Endometrial microvascular endothelial cells (primary cell): Measurements from ENCODE around the gene UPK1B. TPM values are rescaled to one million over a fixed set of nuclear protein-coding genes. Genes with fewer than 3 reads are reported as not detected.
"Not testable (repeated sequence)": the region's sequence is repeated elsewhere in the genome, so short reads cannot be mapped to it uniquely, and the experiment has no call there.

Experiments used
- in situ Hi-C: cut with HindIII; loops from 2 replicates; pipeline ENCODE4 v1.10.0; 2017; ENCODE audit warnings: low sequenced_read_pairs, low pct_unique_long_range_greater_than_20kb; ENCODE audit errors: inconsistent ontology term
- total RNA-seq: library from RNA; depleted of rRNA; stranded (reverse); fragments of >200 nt; gene quantifications from one replicate; pipeline ENCODE4 v1.2.3, GENCODE V29; 2015; ENCODE audit errors: inconsistent ontology term

UPK1B gene
- total RNA-seq, 1 donor from 2014 or later, result not detected

- in situ Hi-C loops, result no loop called here
Measured at GRCh38 chr3:119240591-119241434, 67.4 kb downstream of the UPK1B start, which contains the start of gene B4GALT4. TSS of gene B4GALT4 (minus strand) at chr3:119240878. CDS start at chr3:119230099, 10,779 bp downstream.

GRCh38 chr3:119242387-119243057 lies 69.1 kb downstream of the UPK1B start:
- in situ Hi-C loops, result not testable (repeated sequence)

GRCh38 chr3:119243058-119243529 lies 69.7 kb downstream of the UPK1B start:
- in situ Hi-C loops, result not testable (repeated sequence)

- in situ Hi-C loops, result no loop called here
Measured at GRCh38 chr3:119243712-119244111, 70.3 kb downstream of the UPK1B start.

GRCh38 chr3:119245778-119246177 lies 72.4 kb downstream of the UPK1B start:
- in situ Hi-C loops, result no loop called here

Other genes starting within 250 kb of the UPK1B start
- not detected for gene IGSF11, start 138.8 kb upstream of the UPK1B start, total RNA-seq
- gene TEX55, start 27.4 kb upstream of the UPK1B start, total RNA-seq, result not detected
- 8.5 TPM for gene B4GALT4, start 67.3 kb downstream of the UPK1B start, total RNA-seq
- 39.4 TPM for gene ARHGAP31, start 120.8 kb downstream of the UPK1B start, total RNA-seq